ENCODE data around the gene ERICH4. TPM values are rescaled to one million over a fixed set of nuclear protein-coding genes. Genes with fewer than 3 reads are reported as not detected.
A peak's percentile ranks its signal among the peaks of the same experiment; 100 is the strongest.

The ERICH4 gene
- total and polyA plus RNA-seq, 2 of the 13 experiments (the other 11 are each of a cell fraction or from before 2014, with no cell fraction given), result 0.40 to 0.64 TPM

DNA sequence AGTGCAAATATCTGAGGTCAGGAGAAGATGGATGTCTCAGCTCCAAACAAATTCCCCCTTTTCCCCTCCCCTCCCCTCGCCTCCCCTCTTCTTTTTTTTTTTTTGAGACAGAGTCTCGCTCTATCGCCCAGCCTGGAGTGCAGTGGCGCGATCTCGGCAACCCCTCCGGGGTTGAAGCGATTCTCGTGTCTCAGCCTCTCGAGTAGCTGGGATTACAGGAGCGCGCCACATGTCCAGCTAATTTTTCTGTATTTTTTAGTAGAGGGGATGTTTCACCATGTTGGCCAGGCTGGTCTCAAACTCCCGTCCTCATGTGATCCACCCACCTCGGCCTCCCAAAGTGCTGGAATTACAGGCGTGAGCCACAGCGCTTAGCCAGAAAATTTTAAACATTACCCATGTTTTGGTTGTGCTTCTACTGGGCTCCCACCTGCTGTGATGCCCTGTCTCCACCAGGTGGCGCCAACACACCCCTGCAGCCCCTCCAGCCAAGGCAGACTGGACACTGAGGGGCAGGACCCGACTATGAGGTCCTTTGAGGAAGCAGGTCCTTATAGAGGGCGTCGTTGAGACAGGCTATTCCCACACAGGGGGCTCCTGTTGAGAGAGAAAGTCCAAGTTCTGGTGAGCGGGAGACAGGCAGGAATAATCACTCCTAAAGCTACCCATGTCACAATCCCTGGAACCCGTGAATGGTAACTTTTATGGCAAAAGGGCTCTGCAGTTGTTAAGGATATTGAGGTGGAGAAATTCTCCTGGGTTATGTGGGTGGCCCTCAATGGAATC lies 6.3 kb downstream of the ERICH4 start:
- Histone ChIP-seq H3K27me3 (ENCODE audit: control insufficient read depth in 1 of 2, insufficient read depth in 2 of 2, low read length in 2 of 2) (peaks cover 0 to 4% of the 10 kb centered on the region in 2 experiments; a peak in 1 of 5 replicates), H3K4me2 (ENCODE audit: low read depth, low read length) (peak overlapping the region; percentile 58), H3K9me3 (ENCODE audit: low read length) (no peaks in the 10 kb centered on the region), H3K4me1 (ENCODE audit: insufficient read depth, low read length) (0 out of 2 replicates have a peak, but pooled peaks cover 4% of the 10 kb centered on the region), H3K27ac (ENCODE audit: extremely low read length, insufficient read depth, low read length) (no peak overlapping the region), H2AFZ (ENCODE audit: low read length) (no peak overlapping the region), H3K79me2 (ENCODE audit: insufficient read depth, low read length) (no peaks in the 10 kb centered on the region), H3K4me3 (replicated peaks in 1 of 3; ENCODE audit: insufficient read depth in 1 of 3, low read depth in 2 of 3, low read length in 3 of 3) (no peak overlapping the region), H4K20me1 (ENCODE audit: insufficient read depth, low read length) (no peaks in the 10 kb centered on the region), H3K36me3 (replicated peaks in 1 of 2; ENCODE audit: control insufficient read depth in 1 of 2, insufficient read depth in 2 of 2, low read length in 2 of 2) (no peaks in the 10 kb centered on the region), H3K9ac (ENCODE audit: insufficient read depth, low read depth, low read length) (no peak overlapping the region)
- DNase-seq (ENCODE audit: low spot score) (peak; percentile 59), FAIRE-seq (peak; percentile 55), ATAC-seq (peak; percentile 95)
- no TSS peak for BruUV-seq (replicated peaks)
- CTCF ChIA-PET (ENCODE audit: low intra/inter-chr PET ratio, low total read pairs), result interaction anchor here (1.3 to 2.9 kb wide), 5 partner anchors 88 to 121 kb away, joined by 4 to 37 read pairs (median 12); no protein-coding TSS in a partner anchor
- intact Hi-C loops (cut with micrococcal nuclease; ENCODE audit: unreplicated experiment), result loop anchor here (1.0 kb wide), 3 partner anchors 42 to 121 kb away; no protein-coding TSS in a partner anchor
- POLR2A ChIA-PET, result interaction anchor here (1.2 to 2.1 kb wide), 2 partner anchors 10 to 114 kb away, joined by 4 to 10 read pairs; partner anchors contain the start of gene DMAC2
- in situ Hi-C loops (cut with HindIII; ENCODE audit: extremely low pct_ligation_motif_present, low pct_unique_long_range_greater_than_20kb), result no loop called here
- WGBS (ENCODE audit: low lambda C conversion rate), result 19% methylated on average over 21 of the region's 22 CpGs
- TF ChIP-seq SMC3 (IDR thresholded peaks at IDR 0.05; ENCODE audit: low read length) (peak; percentile 89), ELF3 (CRISPR knock-in tag; IDR thresholded peaks at IDR 0.05) (0 out of 2 replicates have a peak, but pooled peaks have one; percentile 30), MXD4 (CRISPR knock-in tag; IDR thresholded peaks at IDR 0.05) (0 out of 2 replicates have a peak, but pooled peaks have one; percentile 26), GABPA (IDR thresholded peaks at IDR 0.05; ENCODE audit: low read depth, low read length) (no peak), GABPA (CRISPR knock-in tag; IDR thresholded peaks at IDR 0.05; ENCODE audit: low read depth) (no peak), ZNF557 (CRISPR knock-in tag; IDR thresholded peaks at IDR 0.05) (no peak), MTA1 (CRISPR knock-in tag; IDR thresholded peaks at IDR 0.05; ENCODE audit: borderline replicate concordance) (no peak), ZNF687 (CRISPR knock-in tag; IDR thresholded peaks at IDR 0.05) (peak; percentile 38; the same call in 1 of the 2 replicates), ZNF276 (CRISPR knock-in tag; IDR thresholded peaks at IDR 0.05; ENCODE audit: low read depth) (no peak), ZSCAN22 (CRISPR knock-in tag; IDR thresholded peaks at IDR 0.05) (no peak), RAD21 (CRISPR knock-in tag; IDR thresholded peaks at IDR 0.05) (peak; percentile 87), GATAD1 (CRISPR knock-in tag; IDR thresholded peaks at IDR 0.05) (0 out of 2 replicates have a peak, but pooled peaks have one; percentile 25), THRA (CRISPR knock-in tag; IDR thresholded peaks at IDR 0.05; ENCODE audit: borderline replicate concordance) (peak; percentile 51; the same call in 1 of the 2 replicates), FOXO1 (CRISPR knock-in tag; IDR thresholded peaks at IDR 0.05) (0 out of 2 replicates have a peak, but pooled peaks have one; percentile 33), XRCC5 (optimal IDR thresholded peaks at IDR 0.05; ENCODE audit: low read length) (peak; percentile 55), MAZ (IDR thresholded peaks at IDR 0.05; ENCODE audit: borderline replicate concordance, low read depth, low read length) (no peak), MAZ (CRISPR knock-in tag; IDR thresholded peaks at IDR 0.05; ENCODE audit: low read depth) (0 out of 2 replicates have a peak, but pooled peaks have one; percentile 41)

All from HepG2 (cell line).